Measurements from ENCODE around the gene TFG.

The TFG gene

DNA sequence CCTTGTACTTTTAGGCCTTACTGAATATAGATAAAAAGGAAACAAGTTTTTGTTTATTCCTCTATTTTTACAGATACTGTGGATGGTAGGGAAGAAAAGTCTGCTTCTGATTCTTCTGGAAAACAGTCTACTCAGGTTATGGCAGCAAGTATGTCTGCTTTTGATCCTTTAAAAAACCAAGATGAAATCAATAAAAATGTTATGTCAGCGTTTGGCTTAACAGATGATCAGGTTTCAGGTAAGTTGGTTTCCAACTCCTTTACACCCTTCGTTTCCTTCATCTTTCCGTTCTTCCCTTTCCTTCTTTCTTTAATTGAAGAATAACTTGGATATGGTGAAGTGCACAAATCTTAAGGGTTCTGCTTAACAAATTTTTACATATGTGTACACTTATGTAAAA, 23.1 kb downstream of the TFG start:
- DNase-seq (ENCODE audit: low read depth, low spot score) = no peak
- ChIA-PET POLR2A (no interaction called here), CTCF (no interaction called here)
- TF ChIP-seq, protein P1, sequence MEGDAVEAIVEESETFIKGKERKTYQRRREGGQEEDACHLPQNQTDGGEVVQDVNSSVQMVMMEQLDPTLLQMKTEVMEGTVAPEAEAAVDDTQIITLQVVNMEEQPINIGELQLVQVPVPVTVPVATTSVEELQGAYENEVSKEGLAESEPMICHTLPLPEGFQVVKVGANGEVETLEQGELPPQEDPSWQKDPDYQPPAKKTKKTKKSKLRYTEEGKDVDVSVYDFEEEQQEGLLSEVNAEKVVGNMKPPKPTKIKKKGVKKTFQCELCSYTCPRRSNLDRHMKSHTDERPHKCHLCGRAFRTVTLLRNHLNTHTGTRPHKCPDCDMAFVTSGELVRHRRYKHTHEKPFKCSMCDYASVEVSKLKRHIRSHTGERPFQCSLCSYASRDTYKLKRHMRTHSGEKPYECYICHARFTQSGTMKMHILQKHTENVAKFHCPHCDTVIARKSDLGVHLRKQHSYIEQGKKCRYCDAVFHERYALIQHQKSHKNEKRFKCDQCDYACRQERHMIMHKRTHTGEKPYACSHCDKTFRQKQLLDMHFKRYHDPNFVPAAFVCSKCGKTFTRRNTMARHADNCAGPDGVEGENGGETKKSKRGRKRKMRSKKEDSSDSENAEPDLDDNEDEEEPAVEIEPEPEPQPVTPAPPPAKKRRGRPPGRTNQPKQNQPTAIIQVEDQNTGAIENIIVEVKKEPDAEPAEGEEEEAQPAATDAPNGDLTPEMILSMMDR (IDR thresholded peaks at IDR 0.05; ENCODE audit: insufficient read depth, low read length, missing control alignments) = no peak
- no peak overlapping the region for H3K4me3 ChIP-seq (ENCODE audit: low read depth, low read length)

DNA sequence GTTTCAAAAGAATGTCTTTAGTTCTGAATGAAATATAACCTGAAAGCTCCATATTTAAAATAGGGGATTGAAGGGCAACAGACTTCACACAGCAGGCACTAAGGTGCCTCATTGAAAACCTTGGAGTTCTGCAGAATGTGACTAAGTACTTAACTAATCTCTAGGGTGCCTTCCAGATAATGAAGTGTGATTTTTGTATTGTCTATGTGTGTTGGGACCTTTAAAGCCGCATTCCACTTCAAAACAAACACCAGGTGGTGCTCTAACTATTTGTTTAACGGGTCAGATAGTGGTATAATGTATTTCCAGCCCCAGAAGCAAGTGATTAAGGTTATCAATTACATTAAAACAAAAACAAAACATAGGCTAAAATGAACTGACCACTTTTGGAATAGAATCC, 28.0 kb downstream of the TFG start:
- DNase-seq (ENCODE audit: low read depth, low spot score) = no peak
- CTCF ChIA-PET = interaction anchor here (0.7 to 3.0 kb wide), 6 partner anchors 9 to 459 kb away, joined by 3 to 13 read pairs (median 3); no protein-coding TSS in a partner anchor
- TF ChIP-seq, protein P1 (IDR thresholded peaks at IDR 0.05; ENCODE audit: insufficient read depth, low read length, missing control alignments) = peak; percentile 25
- POLR2A ChIA-PET = no interaction called here
- H3K4me3 ChIP-seq (ENCODE audit: low read depth, low read length) = no peak overlapping the region

DNA sequence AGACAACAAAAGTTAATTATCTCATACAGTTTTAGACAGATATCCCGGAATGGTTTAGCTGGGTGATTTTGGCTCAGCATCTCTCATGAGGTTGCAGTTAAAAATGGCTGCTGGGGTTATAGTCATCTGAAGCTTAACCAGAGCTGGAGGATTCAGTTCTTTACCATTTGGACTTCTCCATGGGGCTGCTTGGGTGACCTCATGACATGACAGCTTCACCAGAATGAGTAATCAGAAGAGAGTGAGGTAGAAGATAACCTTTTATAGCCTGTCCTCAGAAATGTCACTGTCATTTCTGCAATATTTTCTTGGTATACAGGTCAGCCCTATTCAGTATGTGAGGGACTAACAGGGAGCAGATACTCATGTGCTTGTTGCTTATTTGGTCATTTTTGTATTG, 30.9 kb downstream of the TFG start:
- POLR2A ChIA-PET = no interaction called here
- TF ChIP-seq, protein P1 (IDR thresholded peaks at IDR 0.05; ENCODE audit: insufficient read depth, low read length, missing control alignments) = no peak
- CTCF ChIA-PET = interaction anchor here (1.1 to 2.1 kb wide), 4 partner anchors 10 to 456 kb away, joined by 4 to 9 read pairs (median 6); no protein-coding TSS in a partner anchor
- no peak overlapping the region for H3K4me3 ChIP-seq (ENCODE audit: low read depth, low read length)
- no peak for DNase-seq (ENCODE audit: low read depth, low spot score)

DNA sequence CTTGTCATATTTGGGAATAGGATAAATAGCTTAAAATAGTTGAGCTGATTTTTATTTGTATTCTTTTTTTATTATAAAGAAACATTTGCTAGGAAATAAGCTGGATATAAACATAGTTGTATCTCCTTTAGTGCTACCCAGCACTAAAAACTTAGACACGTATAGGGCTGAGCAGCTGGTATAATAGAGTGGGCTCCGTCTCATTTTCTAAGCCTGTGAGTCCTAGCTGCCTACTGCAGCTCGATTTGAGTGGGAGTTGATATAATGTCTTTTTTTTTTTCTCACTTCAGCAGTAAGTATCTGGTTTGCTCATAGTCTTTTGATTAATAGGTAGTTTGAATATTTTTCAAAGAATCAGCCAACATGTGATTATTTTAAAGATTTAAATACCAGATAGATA, 34.2 kb downstream of the TFG start:
- POLR2A ChIA-PET = interaction anchor here (0.7 kb wide), 1 partner anchor 535 kb away, joined by 3 read pairs; no protein-coding TSS in a partner anchor
- TF ChIP-seq, protein P1 (IDR thresholded peaks at IDR 0.05; ENCODE audit: insufficient read depth, low read length, missing control alignments) = no peak
- CTCF ChIA-PET = interaction anchor here (0.9 to 1.5 kb wide), 5 partner anchors 12 to 453 kb away, joined by 3 to 5 read pairs (median 3); no protein-coding TSS in a partner anchor
- H3K4me3 ChIP-seq (ENCODE audit: low read depth, low read length) = no peak overlapping the region
- DNase-seq (ENCODE audit: low read depth, low spot score) = no peak

DNA sequence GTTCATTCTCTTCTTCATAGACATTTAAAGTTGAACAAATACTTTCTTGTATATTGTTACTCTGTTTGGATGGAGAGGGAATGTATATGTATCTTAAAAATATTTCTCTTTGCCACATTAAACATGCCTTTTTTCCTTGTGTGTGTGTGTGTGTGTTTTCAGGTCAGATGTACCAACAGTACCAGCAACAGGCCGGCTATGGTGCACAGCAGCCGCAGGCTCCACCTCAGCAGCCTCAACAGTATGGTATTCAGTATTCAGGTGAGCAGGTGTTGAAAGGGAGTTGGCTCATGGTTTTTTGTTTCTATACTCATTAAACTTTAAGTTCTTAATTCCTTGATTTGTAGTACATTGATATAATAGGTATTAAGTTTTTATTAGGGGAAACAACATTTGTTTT, 35.4 kb downstream of the TFG start:
- no peak for DNase-seq (ENCODE audit: low read depth, low spot score)
- ChIA-PET CTCF (no interaction called here), POLR2A (no interaction called here)
- H3K4me3 ChIP-seq (ENCODE audit: low read depth, low read length) = no peak overlapping the region
- TF ChIP-seq, protein P1 (IDR thresholded peaks at IDR 0.05; ENCODE audit: insufficient read depth, low read length, missing control alignments) = no peak

DNA sequence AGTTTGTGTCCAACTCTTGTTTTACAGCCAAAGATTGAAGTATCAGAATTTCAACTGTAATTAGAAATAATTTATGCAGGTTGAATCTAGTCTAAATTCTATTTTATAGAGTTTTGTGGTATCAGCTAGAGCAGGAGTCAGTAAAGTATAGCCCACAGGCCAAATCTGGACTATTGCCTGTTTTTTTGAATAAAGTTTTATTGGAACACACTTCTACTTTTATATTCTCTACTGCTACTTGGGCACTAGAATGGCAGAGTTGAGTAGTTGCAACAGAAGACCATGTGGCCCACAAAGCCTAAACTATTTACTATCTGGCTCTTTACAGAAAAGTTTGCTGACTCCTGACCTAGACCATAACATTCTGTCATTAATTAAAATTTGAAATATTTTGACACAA, 36.3 kb downstream of the TFG start:
- ChIA-PET POLR2A (no interaction called here), CTCF (interaction anchor here (0.9 to 2.0 kb wide), 3 partner anchors 10 to 146 kb away, joined by 3 to 13 read pairs (median 5); no protein-coding TSS in a partner anchor)
- TF ChIP-seq, protein P1 (IDR thresholded peaks at IDR 0.05; ENCODE audit: insufficient read depth, low read length, missing control alignments) = no peak
- DNase-seq (ENCODE audit: low read depth, low spot score) = no peak
- no peak overlapping the region for H3K4me3 ChIP-seq (ENCODE audit: low read depth, low read length)
